UCSD-AML1 (cell line): Measurements from ENCODE around the gene APOB.

Experiments used
- DNase-seq: peaks from one replicate; lab custom pipeline; 2025; ENCODE audit not compliant: unreplicated experiment; lab: John Stamatoyannopoulos, UW

The APOB gene

DNA sequence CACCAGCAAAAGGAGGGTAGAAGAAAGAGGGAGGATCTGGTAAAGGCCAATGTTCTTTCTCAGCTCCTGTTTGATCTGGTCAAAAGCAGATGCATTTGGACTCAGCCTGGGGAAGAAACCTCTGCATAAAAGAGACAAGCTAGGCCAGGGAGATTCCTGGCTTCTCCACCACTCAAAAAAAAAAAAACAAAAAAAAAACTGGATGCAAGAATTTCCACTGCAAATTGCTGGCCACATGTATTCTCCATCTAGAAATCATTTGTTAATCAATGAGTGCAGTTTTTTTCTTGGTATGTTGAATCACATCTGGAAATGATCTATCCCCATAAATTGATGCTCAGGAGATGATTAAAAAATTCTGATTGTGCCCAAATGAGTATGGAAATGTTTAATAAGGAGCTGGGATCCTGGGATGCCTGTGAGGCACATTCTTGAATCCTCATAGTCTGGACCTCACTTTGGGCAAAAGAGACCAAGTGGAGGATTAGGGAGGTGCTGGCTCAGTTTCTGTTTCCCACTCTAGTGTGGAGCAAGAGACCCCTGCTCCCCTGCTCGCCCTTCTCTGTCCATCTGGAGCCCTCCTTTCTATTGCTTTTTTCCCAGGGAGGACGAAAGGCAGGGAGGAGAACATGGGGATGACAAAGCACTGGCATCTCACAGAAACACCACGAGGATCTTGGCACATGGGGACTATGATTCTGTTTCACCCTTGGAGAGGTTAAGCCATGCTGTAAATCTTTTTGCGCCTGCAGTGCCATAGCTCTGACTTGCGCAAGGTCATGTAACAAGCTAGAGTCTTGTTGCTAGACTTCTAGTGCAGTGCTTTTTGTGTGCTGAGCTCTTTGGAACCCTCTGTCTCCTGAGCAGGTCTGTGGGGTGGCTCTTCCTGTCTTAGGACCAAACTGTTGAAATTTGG, 57.6 kb downstream of the APOB start:
- DNase-seq = no peak

DNA sequence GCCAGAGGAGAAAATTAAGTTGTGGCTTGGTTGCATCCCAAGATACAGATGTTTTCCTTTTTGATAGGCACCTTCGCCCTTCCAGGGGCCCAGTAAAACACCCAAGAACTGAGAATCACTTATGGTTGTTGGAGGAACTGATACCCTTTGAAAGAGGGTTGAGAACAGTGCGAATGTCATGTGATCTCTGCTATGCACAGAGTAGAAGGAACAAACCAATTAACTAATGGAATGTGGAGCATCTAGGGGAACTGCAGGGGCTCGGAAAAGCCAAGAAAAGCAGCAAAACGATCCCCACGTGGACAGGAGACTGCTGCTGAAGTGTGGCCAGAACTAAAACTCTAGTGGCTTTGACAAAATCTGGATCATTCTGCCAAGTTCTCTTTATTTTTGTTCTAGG, 58.8 kb downstream of the APOB start:
- no peak for DNase-seq

GRCh38 chr2:20984408-20984807, 59.5 kb downstream of the APOB start:
- DNase-seq = no peak

GRCh38 chr2:20983844-20984243, 60.0 kb downstream of the APOB start:
- DNase-seq = no peak

- no peak for DNase-seq
These were observed 61.0 kb downstream of the APOB start for GRCh38 chr2:20982861-20983260.

GRCh38 chr2:20977520-20978180, 66.2 kb downstream of the APOB start:
- DNase-seq = no peak

DNA sequence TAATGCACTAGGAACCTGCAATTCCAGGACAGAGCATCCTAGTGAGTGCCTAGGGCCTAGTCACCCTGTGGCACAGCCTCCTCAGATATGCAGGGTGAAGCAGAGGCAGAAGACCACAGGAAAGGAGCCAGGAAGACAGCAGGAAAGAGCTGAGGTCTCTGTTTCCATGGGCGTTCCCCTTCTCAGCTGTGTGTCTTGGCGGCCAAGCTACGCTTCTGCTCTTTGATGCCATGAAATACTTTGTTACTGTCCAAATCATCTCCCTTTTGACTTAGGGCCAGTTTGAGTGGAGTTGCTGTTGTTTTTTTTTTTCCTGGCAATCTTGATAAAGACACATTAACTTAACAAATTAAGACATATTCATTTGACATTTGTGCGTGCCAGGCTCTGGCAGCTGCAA, 67.3 kb downstream of the APOB start:
- no peak for DNase-seq

- no peak for DNase-seq
These were observed 70.9 kb downstream of the APOB start for GRCh38 chr2:20972792-20973565.

GRCh38 chr2:20972110-20972509, 71.8 kb downstream of the APOB start:
- DNase-seq = no peak

GRCh38 chr2:20970068-20970467, 73.8 kb downstream of the APOB start:
- DNase-seq = no peak

GRCh38 chr2:20966061-20966595, 77.7 kb downstream of the APOB start:
- DNase-seq = no peak

DNA sequence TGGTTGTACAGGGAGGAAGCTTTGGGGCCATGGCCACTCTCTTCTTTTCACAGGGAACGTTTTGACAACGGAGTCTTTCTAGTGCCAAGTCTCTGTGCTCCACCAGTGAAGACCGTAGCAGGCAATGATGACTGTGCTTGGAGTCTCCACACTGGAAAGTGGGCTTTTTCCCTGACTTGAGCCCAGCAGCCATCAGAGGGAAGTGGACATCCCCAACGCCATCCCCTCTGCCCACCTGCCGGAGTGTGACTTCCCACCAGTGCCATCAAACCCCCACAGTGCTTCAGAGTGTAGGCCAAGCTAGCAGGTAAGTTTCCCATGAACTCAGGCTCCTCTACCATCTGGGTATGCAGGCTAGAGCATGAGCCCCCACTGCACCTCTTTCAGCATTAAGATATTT, 78.7 kb downstream of the APOB start:
- DNase-seq = no peak

DNA sequence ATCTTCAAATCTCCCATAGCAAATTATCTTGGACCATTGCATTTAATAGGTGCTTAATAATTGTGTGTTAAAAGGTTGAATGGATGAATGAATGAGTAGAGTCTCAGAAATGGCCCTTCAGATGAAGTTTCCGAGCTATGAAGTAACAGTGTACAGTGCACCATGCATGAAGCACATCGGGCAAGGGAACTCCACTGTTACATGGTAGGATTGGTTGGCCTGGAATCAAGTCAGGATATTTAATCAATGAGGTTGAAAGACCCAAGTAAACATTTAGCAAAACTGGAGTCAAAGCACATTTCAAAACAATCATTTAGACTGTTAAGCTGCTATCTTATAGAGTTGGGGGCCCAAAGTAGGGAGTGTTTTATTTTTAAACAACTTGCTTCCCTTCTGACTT, 80.0 kb downstream of the APOB start:
- no peak for DNase-seq

DNA sequence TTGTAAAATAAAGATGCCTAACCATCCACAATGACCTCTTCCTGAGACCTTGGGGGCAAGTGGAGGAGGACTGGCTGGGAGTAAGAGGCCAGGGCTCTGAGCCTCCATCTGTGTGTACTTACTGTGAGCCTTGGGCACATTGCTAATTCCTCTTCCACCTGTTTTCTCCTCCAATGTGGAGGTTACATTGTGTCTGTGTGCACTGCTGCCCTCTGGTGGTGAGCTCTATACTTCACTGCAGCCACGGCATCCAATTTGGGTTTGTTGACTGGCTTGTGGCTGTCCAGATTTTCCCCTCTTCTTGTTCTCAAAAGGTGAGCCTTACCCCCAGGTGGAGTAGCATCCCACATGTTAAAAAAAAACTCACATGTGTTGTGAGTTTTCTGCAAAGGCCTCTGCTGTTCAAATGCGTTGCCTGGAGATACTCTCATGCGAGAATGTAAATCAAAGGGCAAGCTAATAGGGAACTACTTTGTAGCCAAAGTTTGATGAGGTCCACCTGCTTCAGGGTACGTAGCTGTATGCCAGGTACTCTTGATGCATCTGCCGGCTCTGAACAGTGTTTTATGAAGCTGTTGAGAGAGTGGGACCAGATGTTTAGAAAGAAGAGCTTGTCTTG, 80.8 kb downstream of the APOB start:
- DNase-seq = peak; percentile 57

GRCh38 chr2:20961858-20962257, 82.0 kb downstream of the APOB start:
- no peak for DNase-seq

DNA sequence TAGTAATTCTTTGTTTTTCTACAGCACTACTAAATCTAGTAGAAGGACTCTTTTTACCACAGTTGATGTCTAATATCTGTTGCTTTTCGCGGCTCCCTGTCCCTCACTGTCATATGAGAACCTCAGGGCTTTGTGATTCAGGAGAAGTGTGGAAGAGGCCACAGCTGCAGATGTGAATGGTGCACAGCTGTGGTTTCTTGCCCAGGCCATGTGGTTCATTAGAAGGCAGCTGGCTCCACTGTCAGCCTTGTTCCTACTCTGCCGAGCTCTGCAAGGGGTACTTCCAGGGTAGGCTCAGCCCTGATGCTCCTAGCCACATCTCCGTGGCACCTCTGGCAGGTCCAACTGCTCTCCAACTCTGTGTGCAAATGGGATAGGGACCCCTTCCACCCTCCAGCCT, 83.9 kb downstream of the APOB start:
- no peak for DNase-seq

DNA sequence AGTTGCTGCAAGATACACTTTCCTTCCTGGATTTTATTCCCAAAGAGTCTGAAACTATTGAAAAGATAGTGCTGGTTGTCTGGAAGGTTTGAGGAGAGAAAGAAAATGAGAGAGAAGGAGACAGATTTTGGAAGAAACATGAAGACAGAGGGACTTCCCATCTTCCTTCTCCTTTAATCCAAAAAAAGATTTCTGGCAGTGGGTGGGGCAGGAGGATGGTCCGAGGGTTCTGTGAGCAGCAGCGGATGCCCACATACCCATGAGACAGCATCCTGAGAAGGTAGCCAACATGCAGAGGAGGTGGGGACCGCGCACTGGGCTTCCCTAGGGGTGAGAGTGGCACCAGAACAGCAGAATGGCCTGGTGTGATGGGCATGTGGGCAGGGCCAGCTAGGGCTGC, 84.6 kb downstream of the APOB start:
- DNase-seq = no peak

DNA sequence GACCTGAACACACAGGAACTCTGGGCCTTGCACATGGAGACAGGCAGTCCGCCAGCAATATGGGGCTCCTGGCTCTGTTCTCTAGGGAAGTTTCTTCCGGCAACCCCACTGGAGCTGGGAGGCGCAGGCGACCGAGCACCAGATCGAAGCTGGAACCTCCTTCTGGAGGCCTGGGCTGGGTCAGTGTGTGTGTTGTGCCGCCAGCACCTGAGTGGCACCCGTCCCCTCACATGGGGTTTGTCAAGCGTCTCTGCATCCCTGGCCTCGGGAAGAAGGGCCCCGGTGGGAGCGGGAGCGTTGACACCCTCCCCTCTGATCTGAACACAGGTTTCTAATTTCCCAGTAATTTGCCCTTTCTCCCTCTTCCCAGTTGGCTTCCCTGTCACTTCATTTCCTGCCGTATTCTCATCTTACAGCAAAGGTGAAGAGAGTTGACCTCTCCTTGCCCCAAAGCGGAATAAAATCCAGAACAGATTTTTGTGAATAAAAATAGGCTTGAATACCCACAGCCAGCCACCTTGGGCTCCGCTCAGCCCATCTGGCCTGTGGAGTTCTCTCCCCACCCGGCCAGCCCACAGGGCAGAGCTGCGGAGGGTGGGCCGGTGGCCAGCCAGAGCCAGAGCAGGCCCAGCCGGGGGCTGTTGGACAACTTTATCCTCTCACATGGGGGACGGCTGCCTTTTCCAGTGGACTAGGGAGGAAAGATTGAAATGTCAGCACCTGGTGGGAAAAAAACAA, 85.9 kb downstream of the APOB start:
- DNase-seq = no peak

DNA sequence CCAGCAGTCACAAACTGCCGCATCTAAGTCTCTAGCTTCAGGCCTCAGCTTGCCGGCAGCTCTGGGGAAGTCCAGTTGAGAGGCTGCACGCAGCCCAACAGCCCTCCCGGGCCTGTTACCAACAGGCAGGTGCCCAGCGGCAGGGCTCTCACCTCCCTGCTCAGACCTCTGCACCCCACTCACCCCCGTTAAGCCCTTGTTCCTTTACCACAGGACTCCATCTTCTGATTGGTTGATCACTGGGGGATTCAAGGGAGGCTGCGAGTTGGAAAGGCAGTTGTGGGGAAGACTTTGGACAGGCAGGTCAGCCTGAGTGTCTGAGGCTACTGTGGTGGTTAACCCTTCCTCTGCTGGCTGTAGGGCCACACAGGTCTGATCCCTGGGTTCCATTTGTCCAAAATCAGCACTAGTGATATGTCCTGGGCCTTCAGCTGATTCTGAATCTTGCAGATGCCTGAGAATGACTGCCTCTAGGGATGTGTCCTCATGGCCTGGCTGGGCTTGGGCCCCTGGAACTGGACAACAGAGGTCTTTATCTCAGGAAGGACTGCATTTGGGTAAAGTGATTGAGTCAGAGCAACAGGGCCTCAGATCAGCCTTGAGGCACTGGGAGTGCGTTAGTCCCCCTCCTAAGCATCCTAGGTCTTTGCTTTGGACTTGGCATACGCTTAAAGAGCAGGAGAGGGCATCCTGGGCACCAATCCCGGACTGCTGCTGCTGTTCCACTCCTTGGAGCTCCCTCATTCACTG, 88.4 kb downstream of the APOB start:
- no peak for DNase-seq
